ENCODE data around the gene GIGYF2. TPM values are rescaled to one million over a fixed set of nuclear protein-coding genes. Genes with fewer than 3 reads are reported as not detected.
"Not testable (repeated sequence)": the region's sequence is repeated elsewhere in the genome, so short reads cannot be mapped to it uniquely, and the experiment has no call there.

GIGYF2 gene
- total RNA-seq, 2 donors from 2014 or later = 60.3 to 66.7 TPM

DNA sequence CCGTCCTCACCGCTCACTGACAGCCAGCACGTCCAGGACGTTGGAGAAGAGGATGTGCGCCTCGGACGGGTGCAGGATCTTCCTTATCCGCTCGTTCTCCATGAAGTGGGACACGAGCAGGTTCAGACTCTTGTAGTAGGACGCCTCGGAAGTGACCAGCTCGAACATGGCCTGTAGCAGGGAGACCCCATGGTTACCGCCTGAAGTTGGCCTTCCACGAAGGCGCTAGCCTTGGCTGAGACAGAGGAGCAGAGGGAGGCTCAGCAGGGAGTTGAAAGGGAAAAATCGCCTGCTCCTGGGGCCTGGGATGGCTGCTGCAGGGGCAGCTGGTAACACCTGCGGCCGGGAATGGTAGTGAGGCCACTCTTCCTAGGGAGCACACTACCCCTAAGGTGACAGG lies 197.6 kb downstream of the GIGYF2 start:
- peak; percentile 59 for DNase-seq (ENCODE audit: low spot score)
- intact Hi-C loops (cut with DNase I) = no loop called here

DNA sequence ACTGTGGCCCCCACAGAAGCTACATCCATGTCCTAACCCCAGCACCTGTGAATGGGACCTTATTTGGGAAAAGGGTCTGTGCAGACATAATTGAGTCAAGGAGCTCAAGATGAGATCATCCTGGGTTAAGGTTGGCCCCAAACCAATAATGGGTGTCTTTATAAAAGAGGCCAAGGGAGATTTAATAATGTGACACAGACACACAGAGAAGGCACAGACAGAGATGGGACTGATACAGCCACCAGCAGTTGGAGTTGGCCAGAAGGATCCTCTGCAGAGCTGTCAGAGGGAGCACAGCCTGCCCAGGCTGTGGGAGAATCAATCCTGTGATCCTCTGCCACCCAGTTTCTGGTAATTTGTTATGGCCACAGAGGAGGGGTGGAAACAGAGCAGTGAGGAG lies 199.0 kb downstream of the GIGYF2 start:
- intact Hi-C loops (cut with DNase I) = no loop called here
- no peak for DNase-seq (ENCODE audit: low spot score)

DNA sequence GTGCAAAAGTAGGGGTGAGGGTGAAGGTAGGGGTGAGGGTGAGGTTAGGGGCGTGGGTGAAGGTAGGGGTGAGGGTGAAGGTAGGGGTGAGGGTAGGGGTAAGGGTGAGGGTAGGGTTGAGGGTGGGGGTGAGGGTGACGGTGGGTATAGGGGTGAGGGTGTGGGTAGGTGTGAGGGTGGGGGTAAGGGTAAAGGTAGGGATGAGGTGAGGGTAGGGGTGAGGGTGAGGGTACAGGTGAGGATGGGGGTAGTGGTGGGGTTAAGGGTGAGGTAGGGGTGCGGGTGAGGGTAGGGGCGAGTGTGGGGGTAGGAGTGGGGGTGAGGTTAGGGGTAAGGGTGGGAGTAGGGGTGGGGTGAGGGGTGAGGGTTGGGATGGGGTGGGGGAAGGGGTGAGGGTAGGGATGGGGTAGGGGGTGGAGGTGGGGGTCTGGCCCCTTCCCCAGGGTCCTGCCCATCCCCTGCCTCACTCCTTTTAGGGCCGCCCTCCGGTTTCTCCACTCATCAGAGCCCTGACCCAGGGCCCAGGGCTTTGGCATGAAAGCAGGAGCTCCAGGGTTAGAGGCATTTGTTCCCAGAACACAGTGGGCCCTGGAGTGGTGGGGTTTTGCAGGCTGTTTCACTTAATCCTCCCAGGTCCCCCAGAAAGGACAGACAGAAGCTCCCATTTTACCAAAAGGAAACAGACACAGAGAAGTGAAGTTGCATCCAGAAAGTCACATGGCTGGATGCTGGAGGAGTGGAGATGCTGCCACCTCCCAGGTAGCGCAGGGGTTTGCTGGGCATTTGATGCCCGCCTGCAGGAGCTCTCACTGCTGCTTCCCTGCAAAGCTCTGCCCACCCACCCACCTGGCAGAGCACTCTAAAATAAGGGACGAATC lies 199.8 kb downstream of the GIGYF2 start:
- peak; percentile 61 for DNase-seq (ENCODE audit: low spot score)
- intact Hi-C loops (cut with DNase I) = no loop called here

DNA sequence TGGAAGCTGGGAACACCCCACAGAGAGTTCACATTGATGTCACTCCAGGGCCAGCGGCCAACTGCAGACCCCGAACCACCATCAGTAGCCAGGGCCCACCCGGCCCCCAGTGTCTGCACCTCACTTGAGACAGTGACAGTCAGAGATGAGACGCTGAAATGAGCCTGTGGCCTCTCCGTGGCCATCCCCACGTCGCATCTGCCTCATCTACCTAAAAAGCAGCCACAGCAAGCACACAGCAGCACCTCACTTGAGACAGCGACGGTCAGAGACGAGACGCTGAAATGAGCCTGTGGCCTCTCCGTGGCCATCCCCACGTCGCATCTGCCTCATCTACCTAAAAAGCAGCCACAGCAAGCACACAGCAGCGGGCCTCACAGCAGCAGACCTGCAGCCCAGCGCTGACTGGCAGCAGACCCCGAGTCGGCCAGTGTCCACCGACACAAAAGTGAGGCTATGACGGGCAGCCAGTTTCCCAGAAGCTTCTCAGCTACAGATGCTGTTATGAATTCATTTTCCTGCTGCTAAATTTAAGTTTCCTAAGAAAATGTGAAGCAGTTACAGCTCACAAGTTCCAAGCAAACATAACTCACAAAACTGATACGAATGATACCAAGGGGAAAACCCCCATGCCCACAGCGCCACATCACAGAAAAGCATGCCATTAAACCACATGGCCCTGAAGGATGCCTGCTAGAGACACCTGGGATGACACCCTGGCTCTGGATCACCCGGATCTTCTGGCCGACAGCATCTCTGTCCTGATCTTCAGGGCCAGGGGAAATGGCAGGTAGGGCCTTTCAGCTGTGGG lies 200.7 kb downstream of the GIGYF2 start:
- DNase-seq (ENCODE audit: low spot score) = peak; percentile 77
- intact Hi-C loops (cut with DNase I) = no loop called here

DNA sequence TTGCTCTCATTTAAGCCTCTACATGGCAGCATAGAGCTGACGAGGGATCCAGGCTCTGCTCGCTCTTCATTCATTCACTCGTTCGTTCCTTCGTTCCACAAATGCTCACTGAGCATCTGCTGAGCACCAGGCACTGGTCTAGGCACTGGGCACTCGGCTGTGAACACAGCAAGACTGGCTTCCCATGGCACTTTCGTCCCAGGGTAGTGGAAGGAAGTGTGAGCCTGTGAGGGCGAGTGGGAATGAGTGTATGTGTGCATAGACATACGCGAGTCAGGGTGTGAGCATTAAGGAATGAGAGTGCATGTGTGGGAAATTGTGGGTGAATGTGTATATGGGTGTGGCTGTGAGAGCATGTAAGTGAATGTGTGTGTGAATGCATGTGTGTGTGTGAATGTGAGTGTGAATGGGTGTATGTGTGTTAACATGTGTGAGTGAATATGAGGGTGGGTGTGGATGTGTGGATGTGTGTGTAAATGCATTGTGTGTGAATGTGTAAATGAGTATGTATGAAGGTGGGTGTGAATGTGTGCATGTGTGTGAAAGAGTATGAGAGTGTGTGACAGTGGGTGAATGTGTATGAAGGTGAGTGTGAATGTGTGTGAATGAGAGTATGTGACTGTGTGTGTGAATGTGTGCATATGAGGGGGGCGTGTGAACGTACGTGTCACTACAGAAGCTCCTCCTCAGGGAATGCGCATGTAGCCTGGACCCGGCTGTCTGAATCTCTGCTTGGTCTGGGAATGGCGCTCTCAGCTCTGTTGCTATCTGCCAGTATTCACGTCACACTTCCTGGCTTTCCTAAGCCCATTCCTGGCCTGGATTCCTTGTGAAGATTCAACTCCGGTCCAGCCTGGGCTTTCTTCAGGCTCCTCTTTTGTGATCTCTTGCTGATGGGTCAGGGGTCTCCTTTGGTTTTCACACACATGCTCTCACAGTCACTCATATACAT lies 201.7 kb downstream of the GIGYF2 start:
- peak; percentile 61 for DNase-seq (ENCODE audit: low spot score)

DNA sequence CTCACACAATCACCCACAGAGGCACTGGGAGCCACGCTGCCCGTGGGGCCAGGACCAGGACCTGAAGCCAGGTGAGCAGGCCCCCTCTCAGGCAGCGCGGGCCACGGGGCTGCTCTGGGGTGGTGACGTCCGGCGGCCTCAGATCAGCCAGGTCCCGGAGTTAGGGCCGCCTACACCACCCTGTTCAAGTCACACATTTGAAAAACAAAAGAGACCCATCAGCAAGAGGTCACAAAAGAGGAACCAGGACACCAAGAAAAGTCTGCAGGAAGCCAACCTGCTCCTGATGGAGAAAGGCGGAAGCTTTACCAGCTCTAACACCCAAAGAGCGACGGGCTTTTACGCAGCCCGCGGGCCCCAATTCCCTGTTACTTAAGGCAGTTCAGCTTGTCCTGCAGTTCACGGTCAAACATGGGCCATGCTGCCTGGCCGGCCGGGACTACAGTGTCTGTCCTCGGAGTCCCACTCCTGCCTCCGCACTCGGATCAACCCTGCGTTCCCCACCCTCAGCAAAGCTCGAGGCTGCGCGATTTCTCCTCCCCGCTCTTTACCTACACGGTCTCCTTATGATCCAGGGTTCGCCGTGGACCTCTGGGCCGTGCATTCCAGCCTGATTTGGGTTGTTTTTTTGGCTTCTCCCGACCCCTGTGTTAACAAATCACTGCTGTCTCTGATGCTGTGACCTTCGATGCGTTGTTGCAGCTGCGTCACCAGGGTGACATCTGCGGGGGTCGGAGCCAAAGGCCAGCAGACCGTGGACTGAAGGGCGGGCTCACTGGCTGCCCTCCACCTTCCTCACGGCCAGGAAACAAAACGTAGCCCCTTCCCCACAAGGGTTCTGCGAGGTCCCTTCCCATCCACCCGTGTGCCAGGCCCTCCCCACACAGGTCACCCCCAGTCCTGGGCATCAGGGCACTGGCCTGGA lies 203.9 kb downstream of the GIGYF2 start:
- DNase-seq (ENCODE audit: low spot score) = peak; percentile 76
- intact Hi-C loops (cut with DNase I) = no loop called here

More for the DNA sequence above, 201.7 kb downstream of the GIGYF2 start:
- intact Hi-C loops (cut with DNase I) = no loop called here

DNA sequence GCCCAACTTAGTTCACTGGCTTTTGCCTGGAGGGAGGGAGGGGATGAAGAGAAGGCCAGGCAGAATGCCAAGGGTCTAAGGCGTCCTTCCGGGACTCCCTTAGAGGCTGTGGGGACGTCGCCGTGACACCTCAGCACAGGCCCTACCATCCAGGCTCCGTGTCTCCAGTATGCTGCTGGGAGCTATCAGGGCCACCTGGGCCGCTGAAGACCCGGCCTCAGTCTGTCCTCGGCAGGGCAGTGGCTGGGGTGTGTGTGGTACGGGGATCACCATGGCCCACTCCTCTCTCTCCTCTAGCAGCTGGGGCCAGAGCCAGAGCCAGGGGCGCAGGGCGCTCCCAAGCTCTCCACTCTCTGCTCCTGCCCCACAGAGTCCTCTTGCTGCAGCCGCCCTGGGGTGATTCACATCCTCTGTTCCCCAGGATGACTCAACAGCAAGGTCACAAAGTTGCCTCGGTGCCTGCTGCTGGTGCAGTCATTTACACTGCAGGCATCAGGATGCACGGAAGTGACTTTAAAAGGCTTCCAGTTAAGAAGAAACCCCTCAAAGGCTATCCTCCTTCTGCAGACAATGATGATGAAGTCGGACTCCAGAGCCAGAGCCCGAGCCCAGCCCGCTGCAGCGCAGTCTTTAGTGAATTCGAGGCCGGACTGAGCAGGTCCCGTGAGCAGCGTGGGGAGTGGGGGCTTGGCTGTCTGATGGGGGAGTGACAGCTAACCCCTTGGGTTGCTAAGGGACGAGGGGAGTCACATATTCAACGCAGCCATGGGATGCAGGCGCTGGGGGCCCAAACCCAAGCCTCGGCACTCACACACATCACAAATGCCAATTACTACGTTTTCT lies 204.8 kb downstream of the GIGYF2 start:
- peak; percentile 83 for DNase-seq (ENCODE audit: low spot score)
- intact Hi-C loops (cut with DNase I) = no loop called here

DNA sequence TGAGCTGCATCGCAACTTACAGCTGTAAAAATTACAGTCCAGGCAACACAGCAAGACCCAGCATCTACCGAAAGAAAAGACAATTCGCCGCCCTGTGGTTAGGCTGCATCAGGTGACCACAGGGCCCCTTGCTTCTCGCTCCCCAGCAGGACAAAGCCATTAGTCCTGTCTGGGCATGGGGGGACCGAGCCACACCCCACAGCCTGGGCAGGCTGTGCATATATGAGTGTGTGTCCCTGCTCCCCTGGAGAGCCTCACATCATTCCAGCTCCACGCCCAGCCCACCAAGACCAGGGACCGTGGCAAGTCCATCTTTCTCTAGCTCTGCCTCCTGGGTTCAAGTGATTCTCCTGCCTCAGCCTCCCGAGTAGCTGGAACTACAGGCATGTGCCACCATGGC lies 206.9 kb downstream of the GIGYF2 start:
- peak; percentile 68 for DNase-seq (ENCODE audit: low spot score)
- intact Hi-C loops (cut with DNase I) = no loop called here

DNA sequence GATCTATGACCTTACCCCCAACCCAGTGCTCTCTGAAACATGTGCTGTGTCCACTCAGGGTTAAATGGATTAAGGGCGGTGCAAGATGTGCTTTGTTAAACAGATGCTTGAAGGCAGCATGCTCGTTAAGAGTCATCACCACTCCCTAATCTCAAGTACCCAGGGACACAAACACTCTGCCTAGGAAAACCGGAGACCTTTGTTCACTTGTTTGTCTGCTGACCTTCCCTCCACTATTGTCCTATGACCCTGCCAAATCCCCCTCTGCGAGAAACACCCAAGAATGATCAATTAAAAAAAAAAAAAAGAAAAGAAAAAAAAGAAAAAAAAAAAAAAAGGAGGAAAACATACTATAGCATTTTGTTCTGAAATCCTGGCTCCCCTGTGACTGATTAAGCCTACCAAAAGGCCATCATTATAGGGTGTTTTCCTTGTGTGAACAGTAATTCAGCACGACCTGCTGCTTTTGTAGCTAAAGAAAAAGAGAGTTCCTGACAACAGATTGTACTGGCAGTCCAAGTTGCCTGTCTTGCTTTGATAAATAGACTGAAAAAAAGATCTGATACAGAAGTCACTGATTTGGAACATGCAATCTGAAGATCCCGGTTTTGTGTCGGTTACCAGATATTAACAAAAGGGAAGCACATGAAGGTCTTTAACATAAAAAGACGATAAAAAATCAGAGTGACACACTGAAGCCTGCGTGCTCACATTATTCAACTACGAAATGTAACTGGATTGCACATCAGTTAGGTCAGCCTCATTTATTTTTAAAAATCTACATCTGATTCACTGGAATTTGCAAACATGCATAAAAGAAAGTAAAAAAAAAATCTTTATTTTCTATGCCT lies 210.0 kb downstream of the GIGYF2 start:
- DNase-seq (ENCODE audit: low spot score); intact Hi-C loops (cut with DNase I): not testable (repeated sequence)

DNA sequence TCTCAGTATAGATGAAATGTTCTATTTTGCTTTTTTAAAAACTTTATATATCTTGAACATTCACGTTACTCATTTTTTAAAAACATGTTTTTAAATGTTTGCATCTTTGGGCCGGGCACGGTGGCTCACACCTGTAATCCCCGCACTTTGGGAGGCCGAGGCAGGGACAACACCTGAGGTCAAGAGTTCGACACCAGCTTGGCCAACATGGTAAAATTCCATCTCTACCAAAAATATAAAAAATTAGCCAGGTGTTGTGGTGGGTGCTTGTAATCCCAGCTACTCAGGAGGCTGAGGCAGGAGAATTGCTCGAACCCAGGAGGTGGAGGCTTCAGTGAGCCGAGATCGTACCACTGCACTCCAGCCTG lies 210.6 kb downstream of the GIGYF2 start:
- intact Hi-C loops (cut with DNase I) = not testable (repeated sequence)
- DNase-seq (ENCODE audit: low spot score) = peak; percentile 4

DNA sequence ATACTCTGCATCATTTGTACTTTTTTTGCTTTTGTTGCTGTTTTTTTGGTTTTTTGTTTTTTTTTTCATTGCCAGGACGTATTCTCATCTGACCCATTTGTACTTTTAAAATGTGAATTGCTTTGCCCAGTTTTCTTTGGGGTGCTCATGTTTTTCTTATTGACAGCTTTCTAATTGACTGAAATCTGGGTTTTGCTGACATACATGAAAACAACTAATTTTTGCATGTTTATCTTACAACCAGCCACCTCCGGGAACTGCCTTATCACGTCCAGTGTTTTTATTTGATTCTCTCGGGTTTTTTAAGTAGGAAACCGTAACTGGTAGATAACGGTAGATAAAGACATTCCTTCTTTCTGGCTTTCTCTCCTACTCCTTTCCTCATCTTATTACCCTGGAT lies 211.6 kb downstream of the GIGYF2 start:
- intact Hi-C loops (cut with DNase I) = no loop called here
- DNase-seq (ENCODE audit: low spot score) = no peak

Other genes starting within 250 kb of the GIGYF2 start
- gene ALPI, start 241.2 kb upstream of the GIGYF2 start, total RNA-seq = not detected
- 1 to 10 TPM in 1 of 2 donors, under 1 TPM in 1; 0.52 to 2.8 TPM for gene ECEL1, start 209.5 kb upstream of the GIGYF2 start, total RNA-seq
- gene PRSS56, start 176.9 kb upstream of the GIGYF2 start, total RNA-seq = not detected
- gene CHRND, start 171.2 kb upstream of the GIGYF2 start, total RNA-seq = not detected
- not detected for gene CHRNG, start 157.6 kb upstream of the GIGYF2 start, total RNA-seq
- 1 to 10 TPM; 2.2 to 3.0 TPM for gene TIGD1, start 146.8 kb upstream of the GIGYF2 start, total RNA-seq
- 10 to 100 TPM; 49.1 to 49.6 TPM for gene EIF4E2, start 146.6 kb upstream of the GIGYF2 start, total RNA-seq
- gene EFHD1, start 63.7 kb upstream of the GIGYF2 start, total RNA-seq = 10 to 100 TPM; 42.2 to 69.7 TPM
- not detected for gene KCNJ13, start 79.2 kb downstream of the GIGYF2 start, total RNA-seq
- under 1 TPM; 0.79 to 1.00 TPM for gene SNORC, start 172.9 kb downstream of the GIGYF2 start, total RNA-seq

Data from posterior vena cava (tissue), 2 donors.